ENCODE data around the gene SLC25A30.

GRCh38 chr13:45356966-45357672 lies 61.1 kb downstream of the SLC25A30 start:
- no peak for TF ChIP-seq CTCF (IDR thresholded peaks at IDR 0.05; ENCODE audit: insufficient read depth, low read length)
- TF ChIP-seq POLR2AphosphoS5 (IDR thresholded peaks at IDR 0.05; ENCODE audit: low read depth): peak; percentile 72
- TF ChIP-seq GABPA (IDR thresholded peaks at IDR 0.05; ENCODE audit: low read depth): 0 out of 2 replicates have a peak, but pooled peaks have one; percentile 4
- TF ChIP-seq REST (IDR thresholded peaks at IDR 0.05; ENCODE audit: insufficient replicate concordance, low read depth): no peak

Data from HL-60 (cell line).